Measurements from ENCODE around the gene MDM4.
"Not testable (repeated sequence)": the region's sequence is repeated elsewhere in the genome, so short reads cannot be mapped to it uniquely, and the experiment has no call there.

The MDM4 gene, protein sequence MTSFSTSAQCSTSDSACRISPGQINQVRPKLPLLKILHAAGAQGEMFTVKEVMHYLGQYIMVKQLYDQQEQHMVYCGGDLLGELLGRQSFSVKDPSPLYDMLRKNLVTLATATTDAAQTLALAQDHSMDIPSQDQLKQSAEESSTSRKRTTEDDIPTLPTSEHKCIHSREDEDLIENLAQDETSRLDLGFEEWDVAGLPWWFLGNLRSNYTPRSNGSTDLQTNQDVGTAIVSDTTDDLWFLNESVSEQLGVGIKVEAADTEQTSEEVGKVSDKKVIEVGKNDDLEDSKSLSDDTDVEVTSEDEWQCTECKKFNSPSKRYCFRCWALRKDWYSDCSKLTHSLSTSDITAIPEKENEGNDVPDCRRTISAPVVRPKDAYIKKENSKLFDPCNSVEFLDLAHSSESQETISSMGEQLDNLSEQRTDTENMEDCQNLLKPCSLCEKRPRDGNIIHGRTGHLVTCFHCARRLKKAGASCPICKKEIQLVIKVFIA

DNA sequence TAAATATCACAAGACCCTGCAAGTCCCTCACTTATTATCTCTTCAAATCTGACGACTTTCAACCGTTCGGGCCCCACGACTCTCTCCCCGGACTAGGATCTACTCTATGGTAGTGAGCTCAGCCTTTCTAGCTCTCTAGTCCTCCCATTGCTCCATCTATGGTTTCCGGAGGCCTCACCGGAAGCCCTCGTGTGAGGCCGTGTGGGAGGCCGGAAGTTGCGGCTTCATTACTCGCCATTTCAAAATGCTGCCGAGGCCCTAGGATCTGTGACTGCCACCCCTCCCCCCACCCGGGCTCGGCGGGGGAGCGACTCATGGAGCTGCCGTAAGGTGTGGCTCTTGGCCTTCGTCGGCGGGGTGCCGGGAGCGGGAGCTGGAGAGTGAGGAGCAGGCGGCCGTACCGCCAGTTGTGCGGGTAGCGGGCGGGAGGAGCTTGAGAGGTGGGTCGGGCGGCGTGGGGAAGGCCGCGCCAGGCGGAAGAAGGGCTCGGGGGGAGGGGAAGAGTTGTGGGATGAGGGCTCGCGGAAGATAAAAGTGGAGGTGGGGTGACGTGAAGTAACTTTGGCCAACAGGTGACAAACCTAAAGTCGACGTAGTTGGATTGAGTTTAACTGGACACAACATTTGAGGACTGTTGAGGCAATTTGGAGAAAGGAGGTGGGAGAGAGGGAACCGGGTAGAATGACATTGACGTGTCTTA, at the start of gene MDM4:
Gene MDM4 (plus strand): TSS at position 227 of the 700 bp plus-strand sequence. CDS start 9,113 bp downstream, outside the sequence.
- DNase-seq = peak; percentile 96

DNA sequence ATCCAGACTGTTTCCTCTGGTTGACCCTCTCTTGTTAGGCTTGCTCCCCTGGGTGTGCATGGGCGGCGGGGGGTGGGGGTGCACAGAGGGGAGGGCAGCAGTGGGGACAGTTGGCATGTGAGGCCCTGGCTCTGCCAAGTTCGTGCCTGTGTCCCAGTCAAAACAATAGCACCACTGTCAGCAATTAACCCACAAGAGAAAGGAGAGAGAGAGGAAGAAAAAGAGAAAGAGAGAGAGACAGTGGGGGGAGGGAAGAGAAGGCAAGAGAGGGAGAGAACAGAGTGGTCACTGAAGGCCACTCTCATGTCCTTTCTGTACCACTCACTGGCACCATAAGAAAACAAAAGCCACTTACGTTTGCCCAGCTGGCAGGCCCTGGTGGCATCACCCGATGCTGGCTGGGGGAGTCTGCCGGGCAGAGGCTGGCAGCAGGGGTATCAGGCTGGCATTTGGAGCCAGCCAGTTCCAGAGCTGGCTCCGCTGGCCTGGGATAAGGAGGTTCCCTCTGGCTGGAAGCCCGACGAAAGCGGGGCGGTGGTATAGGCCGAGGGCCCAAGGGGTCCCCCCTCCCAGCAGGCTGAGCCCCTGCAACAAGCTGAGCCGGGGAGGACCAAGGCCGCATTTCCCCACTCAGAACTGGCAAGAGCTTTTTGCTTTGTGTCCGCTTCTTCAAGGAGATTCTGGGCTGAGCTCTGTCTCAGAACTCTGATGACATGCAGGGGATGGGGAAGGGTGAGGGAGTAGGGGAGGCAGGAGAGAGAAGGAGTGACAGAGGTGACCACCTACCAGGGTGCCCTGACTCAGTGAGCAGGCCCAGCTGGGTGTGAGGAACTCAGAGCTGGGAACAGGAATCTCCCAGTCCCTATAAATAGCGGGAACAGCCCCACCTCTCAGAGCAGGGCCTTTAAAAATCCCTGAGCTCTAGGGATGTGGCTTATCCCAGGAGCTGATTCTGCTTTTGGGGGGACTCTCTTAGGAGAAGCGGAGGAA, 49.5 kb upstream of the MDM4 start:
- DNase-seq = no peak

DNA sequence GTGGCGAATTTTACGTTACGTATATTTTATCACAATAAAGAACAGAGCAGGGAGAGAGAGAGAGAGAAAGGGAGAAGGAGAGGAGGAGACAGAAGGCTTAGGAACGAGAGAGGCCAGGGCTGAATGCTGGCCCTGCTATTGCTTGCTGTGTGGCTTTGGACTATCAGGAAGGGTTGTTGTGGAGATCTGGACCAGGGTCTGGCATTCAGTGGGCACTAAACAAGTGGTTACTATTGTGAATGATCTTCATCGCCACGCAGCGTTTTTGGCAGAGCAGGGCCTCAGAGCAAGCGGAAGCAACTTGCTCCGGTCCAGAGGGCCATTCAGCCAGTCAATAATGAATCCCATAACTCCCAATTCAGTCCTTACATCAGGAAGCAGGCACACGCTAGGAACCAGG, 48.0 kb upstream of the MDM4 start:
- no peak for DNase-seq

DNA sequence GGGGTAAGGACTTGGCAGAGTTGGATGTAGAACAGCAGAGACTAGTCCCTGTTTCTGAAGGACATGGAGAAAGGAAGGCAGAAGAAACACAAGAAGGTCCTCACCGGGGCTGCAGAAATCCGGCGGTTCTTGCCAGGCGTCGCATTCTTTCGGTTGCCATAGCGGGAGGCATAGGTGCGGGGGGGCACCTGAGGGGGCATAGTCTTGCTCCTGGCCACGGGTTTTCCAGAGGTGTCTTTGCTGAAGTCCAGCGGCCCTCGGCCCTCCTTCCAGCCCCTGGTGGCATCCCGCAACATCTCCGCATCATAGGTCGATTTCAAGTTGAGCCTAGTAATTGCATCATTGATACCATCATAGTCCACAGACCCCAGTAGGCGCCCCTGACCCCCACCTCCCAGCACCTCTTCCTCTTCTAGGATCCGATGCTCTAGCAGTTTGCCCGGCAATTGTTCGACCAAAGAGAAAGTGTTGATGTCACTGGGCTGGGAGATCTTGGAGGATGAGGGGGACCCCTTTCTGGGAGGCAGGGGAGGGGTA, 47.4 kb upstream of the MDM4 start:
- no peak for DNase-seq

DNA sequence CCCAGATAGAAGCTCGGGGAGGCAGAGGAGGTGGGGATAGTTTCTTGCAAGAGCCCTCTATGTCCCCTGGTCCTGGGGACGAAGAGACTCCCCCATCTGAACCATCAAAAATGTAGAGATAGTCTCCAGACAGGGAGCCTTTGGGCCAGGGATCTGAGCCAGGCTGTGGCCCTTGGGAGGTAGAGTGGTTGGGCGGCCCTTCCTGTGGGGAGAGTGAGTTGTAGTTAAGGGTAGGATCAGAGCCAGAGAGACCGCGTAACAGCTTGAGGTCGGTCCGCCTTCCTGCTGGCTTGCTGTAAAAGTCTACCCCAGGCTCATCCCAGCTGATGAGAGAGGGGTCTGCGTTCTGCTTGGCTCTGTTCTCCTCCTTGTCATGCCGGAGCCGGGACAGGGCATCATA, 46.9 kb upstream of the MDM4 start:
- DNase-seq = no peak

DNA sequence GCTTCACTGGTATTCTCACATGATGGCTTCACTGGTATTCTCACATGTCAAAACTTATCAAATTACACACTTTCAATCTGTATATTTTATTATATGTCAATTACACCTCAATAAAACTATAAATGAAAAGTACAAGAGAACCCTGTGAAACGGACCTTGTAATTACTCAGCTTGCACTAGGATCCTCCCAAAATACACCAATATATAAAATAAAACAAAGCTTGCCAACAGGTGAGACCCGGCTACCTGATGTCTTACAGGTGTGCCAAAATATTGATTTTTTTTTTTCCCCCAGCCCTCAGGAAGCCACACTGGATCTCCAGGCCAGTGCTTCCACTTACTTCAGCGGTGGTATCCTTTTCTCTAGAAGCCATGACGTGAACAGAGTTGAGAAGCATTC, 44.5 kb upstream of the MDM4 start:
- no peak for DNase-seq

DNA sequence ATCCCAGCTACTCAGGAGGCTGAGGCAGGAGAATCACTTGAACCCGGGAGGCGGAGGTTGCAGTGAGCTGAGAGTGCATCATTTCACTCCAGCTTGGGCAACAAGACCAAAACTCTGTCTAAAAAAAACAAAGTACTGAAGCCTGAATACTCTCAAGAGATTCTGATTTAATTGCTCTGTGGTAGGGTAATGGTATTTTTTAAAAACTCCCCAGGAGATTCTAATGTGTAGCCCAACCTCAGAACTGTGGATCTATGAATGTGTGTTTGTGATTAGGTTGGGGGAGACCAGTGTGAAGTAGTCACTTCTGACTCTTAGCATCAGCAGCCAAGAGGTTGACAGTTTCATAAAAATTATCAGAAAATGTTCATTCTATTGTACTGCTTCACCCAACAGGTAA, 43.5 kb upstream of the MDM4 start:
- no peak for DNase-seq

DNA sequence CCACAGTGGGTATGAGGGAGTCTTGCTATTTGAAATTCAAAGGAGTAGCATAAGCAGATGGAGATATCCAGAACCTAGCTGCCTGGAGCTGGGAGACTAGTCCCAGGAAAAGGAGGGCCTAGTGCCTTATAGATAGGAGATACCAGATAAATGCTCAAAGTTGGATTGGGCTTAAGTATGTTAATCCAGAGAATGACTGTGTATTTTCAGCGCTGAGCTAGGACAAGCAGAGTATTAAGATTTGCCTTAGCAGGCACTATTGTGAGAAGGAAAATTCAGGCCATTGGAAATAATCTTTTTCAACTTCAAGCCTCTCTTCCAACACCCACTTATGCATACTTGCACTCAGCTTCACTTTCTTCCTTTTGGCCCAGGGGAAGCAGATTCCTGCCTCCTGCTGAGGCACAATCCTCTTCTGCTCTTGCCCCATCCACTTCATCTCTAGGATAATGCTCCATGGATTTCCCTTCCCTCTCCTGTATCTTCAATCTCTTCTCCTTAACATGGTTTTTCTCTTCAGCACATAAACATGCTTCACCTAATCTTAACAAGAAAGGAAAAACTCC, 42.7 kb upstream of the MDM4 start:
- no peak for DNase-seq

DNA sequence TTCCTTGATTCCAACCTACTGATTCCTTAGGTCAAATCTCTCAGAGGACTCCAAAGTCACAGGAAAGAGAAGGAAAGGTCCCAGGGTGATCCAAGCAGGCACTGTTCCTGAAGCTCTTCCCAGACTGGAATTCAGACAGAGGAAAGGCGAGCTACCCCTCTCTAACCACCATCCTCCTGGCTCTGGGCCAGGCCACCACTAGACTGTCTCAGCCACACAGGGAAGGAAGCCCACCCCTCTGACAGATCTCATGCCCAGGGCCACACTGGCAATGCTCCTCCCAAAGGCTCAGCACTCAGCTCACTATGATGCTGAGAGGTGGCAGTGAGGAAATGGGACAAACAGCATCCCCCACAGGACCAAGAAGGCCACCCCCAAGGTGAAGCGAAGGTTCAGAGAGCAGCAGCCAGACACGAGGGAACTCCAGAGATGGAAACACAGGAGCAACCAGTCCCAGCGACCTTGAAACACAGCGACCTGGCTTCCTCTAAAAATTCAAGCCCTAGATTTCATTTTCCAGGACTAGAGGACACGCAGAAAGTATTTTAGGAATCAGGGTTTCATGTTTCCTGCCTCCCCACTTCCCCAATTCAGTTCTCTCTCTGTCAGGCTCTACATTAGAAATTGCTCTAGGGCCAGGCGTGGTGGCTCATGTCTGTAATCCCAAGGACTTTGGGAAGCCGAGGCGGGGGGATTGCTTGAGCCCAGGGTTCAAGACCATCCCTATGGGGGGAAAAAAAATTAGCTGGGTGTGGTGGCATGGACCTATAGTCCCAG, 40.4 kb upstream of the MDM4 start:
- DNase-seq = no peak

DNA sequence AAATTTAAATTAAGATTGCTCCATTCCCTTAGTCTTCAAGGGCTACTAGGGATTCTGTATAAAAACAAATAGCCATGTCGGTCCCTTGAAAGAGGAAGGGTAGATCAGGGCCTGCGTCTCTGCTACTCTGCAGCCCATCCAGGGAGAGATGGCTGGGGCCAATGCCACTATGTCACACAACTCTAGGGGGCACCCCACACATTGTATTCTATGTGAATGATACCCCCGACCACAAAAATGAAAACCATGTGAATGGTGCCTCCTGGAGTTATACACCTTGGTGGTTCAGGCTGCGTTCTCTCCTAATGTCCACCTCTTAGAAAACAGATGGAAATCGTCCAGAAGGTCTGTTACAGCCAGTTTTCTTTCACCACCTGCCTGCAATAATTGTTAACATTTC, 39.6 kb upstream of the MDM4 start:
- no peak for DNase-seq

DNA sequence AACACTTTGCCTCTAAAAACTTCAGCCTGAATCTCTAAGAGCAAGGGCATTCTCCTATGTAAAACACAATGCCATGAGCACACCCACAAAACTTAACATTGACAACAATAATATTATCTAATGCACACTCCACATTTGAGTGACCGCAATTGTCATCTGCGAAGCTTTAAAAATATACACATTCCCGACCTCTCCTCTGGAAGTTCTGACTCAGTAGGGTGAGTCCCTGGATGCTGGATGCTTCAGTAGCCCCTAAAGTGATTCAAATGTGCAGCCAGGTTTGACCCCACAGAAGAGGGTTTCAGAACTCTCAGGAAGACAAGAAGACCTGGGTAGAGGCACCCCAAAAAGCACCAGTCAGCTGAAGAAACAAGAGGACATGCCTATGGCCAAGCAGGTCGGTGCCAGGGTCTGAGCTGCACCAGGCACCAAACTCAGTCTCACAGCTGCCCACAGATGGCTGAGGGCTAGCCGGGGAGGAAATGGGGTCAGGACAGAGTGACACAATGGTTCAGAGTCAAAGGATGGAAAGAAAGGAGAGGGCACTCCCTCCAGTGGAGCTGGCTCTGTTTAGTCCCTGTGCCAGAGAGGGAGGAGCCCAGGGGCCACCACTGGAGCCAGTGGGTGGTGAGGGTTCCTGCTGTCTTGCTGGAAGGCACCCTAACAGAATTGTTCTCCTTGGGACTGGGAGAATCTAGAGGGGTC, 39.0 kb upstream of the MDM4 start:
- DNase-seq = no peak

DNA sequence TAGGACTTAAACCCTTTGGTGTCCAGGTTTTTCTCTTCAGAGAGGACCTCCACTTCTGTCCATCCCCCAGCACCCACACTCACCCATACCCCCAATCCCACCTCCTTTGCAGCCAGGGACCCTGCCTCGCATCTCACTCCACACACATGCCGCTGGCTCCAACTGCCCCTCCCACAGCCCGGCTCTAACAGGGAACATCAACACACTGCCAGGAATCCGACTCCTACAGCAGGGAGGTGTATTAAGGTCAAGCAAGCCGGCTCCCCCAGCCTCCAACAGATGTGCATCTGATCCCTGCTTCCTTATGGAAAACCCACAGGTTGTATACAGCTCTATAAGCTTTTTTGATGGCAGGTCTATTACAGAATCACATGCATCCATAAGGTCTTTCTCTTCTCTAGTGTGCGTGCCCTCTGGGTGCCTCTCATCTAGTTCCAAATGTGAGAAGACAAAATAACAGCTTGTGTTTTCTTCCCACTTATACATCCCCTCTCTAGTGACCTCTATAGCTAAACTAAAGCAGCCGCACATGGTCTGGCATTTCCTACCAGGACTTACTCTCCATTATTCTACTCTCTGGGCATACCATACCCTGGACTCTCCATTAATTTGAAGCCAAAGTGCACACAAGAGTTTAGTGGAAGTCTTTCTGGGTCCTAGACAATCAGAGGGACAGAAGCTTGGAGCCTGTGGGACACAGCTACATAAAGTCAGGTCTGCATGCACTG, 37.9 kb upstream of the MDM4 start:
- DNase-seq = no peak

DNA sequence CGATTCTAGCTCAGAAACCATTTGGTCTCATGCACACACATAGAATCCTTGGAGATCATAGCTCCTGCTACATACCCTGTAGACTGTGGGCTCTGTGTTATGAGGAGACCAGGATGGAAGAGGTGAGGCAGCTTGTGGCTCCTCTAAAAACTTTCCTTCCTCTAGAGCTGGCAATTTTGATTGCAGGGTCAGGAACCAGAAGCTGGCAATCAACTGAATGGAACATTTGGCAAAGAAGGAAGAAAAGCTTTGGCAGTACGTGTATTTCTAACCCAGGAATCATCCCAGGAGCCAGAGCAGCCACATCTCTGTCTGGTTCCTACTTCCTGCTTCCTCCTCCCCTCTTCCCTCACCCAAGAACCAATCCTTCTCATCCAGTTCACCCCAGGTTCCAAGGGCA, 37.3 kb upstream of the MDM4 start:
- no peak for DNase-seq

DNA sequence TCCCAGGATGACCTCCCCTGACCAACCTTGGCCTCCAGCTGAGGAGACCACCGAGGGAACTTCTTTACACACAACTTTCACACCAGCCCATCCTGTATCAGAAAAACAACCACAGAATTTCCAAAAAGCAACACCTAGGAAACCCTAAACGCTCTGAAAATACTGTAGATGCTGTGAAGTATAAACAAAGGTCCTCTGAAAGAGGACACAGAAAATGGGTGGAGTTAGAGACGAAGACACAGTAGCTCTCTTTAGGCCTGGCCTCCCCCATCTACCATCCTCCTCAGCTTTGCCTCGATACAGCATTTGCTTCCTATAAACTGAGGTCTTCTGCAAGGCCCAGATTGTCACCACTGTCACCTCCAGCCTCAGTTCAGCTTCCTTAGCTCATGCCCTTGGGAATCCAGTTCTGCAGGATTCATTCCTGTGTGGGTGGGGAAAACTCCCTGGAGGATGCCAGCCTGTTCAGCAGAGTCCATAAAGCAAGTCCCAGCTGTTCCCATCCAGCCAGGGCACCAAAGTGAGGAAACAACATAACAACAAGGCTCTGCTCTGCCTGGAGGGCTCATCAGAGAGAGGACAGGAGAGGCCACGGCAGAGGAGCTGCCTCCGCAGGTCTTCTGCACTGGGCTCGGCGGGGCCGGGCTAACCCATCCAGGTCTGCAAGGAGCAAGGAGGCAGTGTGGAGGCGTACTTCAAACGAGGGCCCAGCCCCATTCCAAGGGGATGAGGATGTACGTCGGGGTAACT, 36.6 kb upstream of the MDM4 start:
- DNase-seq = no peak

DNA sequence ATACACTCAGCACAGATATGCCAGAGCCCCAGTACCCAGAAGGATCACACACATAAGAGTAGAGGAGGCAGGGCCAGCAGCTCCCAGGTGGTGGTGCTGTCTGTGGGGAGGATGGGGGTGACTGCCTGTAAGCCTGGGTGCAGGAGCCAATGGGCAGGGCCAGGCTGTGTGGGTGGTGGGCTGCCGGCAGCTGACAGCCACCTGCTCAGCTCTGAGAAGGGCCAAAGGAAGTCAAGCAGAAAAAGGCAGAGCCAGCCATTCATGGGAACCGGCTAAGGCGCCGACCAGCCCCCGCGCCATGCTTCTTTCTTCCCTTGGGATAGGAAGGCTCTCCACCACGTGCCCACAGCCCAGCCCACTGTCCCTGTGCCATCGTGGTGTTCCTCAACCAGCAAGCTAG, 35.7 kb upstream of the MDM4 start:
- no peak for DNase-seq

DNA sequence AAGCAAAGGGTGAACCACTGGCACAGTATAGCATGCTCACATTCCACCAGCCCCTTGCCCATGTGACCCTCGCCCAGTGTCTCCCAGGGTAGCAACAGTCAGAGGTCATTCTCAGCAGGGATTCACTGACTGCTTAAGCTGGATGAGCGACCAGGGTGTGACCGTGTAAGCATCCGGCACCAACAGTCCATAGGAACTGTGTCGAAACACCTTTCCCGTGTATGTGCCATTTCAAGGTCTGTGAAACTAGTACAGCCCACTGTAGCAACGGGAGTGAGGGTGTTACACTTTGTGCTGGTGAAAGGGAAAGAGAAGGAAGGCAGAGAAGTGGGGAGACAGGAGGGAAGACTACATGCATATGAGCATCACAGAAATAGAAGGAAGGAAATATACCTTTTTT, 32.4 kb upstream of the MDM4 start:
- no peak for DNase-seq

DNA sequence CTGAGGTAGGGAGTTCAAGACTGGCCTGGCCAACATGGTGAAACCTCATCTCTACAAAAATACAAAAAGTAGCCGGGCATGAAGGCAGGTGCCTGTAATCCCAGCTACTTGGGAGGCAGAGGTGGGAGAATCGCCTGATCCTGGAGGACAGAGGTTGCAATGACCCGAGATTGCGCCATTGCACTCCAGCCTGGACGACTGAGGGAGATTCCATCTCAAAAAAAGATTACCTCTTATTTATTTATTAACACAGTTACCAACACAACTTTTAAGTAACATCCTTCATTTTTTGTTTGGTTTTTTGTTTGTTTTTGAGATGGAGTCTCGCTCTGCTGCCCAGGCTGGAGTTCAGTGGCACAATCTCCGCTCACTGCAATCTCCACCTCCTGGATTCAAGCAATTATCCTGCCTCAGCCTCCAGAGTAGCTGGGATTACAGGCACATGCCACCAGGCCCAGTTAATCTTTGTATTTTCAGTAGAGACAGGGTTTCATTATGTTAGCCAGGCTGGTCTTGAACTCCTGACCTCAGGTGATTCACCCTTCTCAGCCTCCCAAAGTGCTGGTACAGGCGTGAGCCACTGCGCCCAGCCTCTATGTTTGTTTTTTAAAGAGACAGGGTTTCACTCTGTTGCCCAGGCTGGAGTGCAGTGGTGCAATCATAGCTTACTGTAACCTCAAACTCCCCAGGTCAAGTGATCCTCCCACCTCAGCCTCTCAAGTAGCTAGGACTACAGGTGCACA, 29.5 kb upstream of the MDM4 start:
- not testable (repeated sequence) for DNase-seq

DNA sequence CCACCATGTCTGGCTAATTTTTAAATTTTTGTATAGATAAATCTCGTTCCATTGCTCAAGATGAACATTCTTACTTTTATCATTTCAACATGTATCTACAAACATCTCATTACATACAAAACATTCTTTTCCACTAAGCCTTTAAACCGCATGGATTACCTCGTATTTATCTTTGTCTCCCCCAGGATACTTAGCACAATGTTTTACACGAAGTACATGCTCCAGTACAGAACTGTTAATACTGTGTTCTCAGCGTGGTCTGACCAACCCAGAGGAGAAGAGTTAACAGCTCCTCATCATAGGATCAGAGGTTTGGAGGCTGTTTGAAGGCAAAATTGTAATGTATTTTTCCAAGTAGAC, 29.0 kb upstream of the MDM4 start:
- DNase-seq = no peak

DNA sequence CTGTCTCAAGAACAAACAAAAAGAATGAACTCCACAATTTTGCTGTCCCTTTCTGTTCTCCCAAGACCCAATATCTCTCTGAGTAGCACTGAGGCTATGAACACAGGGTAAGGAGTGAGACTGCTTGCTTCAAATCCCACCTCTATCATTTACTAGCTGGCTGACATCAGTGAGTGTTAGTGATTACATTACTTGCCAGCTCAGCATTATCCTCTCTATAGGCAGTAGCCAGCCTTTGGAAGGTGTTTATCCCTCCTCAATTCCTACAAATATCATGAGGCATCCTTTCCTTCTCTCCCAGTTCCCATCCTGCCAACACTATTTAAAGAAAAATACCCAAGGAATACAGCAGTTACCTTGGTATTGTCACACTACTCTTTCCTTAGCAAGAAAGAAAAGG, 24.6 kb upstream of the MDM4 start:
- no peak for DNase-seq
